ENCODE results near the gene VEZT. TPM values are rescaled to one million over a fixed set of nuclear protein-coding genes. Genes with fewer than 3 reads are reported as not detected.
"Not testable (repeated sequence)": the region's sequence is repeated elsewhere in the genome, so short reads cannot be mapped to it uniquely, and the experiment has no call there.

Gene VEZT
- total RNA-seq, 4 donors from 2014 or later = 73.0 to 90.3 (median 87.0) TPM

- TF ChIP-seq EP300 (IDR thresholded peaks at IDR 0.05) (no peak), POLR2A (IDR thresholded peaks at IDR 0.05; ENCODE audit: low read depth) (no peak), POLR2AphosphoS5 (IDR thresholded peaks at IDR 0.05) (no peak), CTCF (IDR thresholded peaks at IDR 0.05) (no peak)
- Histone ChIP-seq H3K27me3 (no peaks in the 10 kb centered on the region), H3K4me3 (no peak overlapping the region), H3K36me3 (no peaks in the 10 kb centered on the region), H3K9me3 (no peaks in the 10 kb centered on the region), H3K4me1 (no peaks in the 10 kb centered on the region), H3K27ac (replicated peaks in 1 of 4) (no peak overlapping the region)
- intact Hi-C loops (cut with DNase I) = no loop called here
- peak; percentile 64 for DNase-seq (ENCODE audit: extremely low spot score)
- WGBS = 78% methylated on average over 5 of the region's 5 CpGs
These were observed 29.7 kb upstream of the VEZT start for GRCh38 chr12:95187865-95188415.

GRCh38 chr12:95191060-95191696, 26.4 kb upstream of the VEZT start:
- no peak overlapping the region for H3K4me3 ChIP-seq
- intact Hi-C loops (cut with DNase I) = no loop called here
- no peaks in the 10 kb centered on the region for H3K36me3 ChIP-seq
- WGBS = 93% methylated on average over 1 of the region's 1 CpG
- H3K9me3 ChIP-seq = no peaks in the 10 kb centered on the region
- TF ChIP-seq POLR2A (IDR thresholded peaks at IDR 0.05; ENCODE audit: low read depth) (no peak), CTCF (IDR thresholded peaks at IDR 0.05) (no peak)
- H3K4me1 ChIP-seq = no peaks in the 10 kb centered on the region
- H3K27me3 ChIP-seq = no peaks in the 10 kb centered on the region
- DNase-seq (ENCODE audit: extremely low spot score) = no peak
- H3K27ac ChIP-seq (replicated peaks in 1 of 4) = no peak overlapping the region

GRCh38 chr12:95192271-95192670, 25.3 kb upstream of the VEZT start:
- Histone ChIP-seq H3K4me3 (no peak overlapping the region), H3K27me3 (no peaks in the 10 kb centered on the region), H3K4me1 (no peaks in the 10 kb centered on the region), H3K9me3 (no peaks in the 10 kb centered on the region), H3K36me3 (no peaks in the 10 kb centered on the region), H3K27ac (replicated peaks in 1 of 4) (no peak overlapping the region)
- no peak for DNase-seq (ENCODE audit: extremely low spot score)
- TF ChIP-seq EP300 (IDR thresholded peaks at IDR 0.05) (no peak), POLR2AphosphoS5 (IDR thresholded peaks at IDR 0.05) (no peak), CTCF (IDR thresholded peaks at IDR 0.05) (no peak), POLR2A (IDR thresholded peaks at IDR 0.05; ENCODE audit: low read depth) (no peak)
- intact Hi-C loops (cut with DNase I) = no loop called here

GRCh38 chr12:95193139-95193538, 24.5 kb upstream of the VEZT start:
- WGBS = 87% methylated on average over 3 of the region's 3 CpGs
- no peak overlapping the region for H3K4me3 ChIP-seq
- H3K4me1 ChIP-seq = no peaks in the 10 kb centered on the region
- H3K27me3 ChIP-seq = no peaks in the 10 kb centered on the region
- H3K9me3 ChIP-seq = no peaks in the 10 kb centered on the region
- H3K36me3 ChIP-seq = no peaks in the 10 kb centered on the region
- H3K27ac ChIP-seq (replicated peaks in 1 of 4) = no peak overlapping the region
- intact Hi-C loops (cut with DNase I) = no loop called here
- TF ChIP-seq CTCF (IDR thresholded peaks at IDR 0.05) = no peak
- no peak for TF ChIP-seq POLR2AphosphoS5 (IDR thresholded peaks at IDR 0.05)
- no peak for TF ChIP-seq POLR2A (IDR thresholded peaks at IDR 0.05; ENCODE audit: low read depth)
- no peak for TF ChIP-seq EP300 (IDR thresholded peaks at IDR 0.05)
- no peak for DNase-seq (ENCODE audit: extremely low spot score)

- Histone ChIP-seq H3K27ac (replicated peaks in 1 of 4) (no peak overlapping the region), H3K4me1 (peaks cover 2 to 12% (median 4%) of the 10 kb centered on the region in 4 donors), H3K27me3 (no peaks in the 10 kb centered on the region), H3K4me3 (no peak overlapping the region), H3K9me3 (no peaks in the 10 kb centered on the region), H3K36me3 (no peaks in the 10 kb centered on the region)
- intact Hi-C loops (cut with DNase I) = no loop called here
- TF ChIP-seq EP300 (IDR thresholded peaks at IDR 0.05) (no peak), POLR2A (IDR thresholded peaks at IDR 0.05; ENCODE audit: low read depth) (no peak), CTCF (IDR thresholded peaks at IDR 0.05) (no peak), POLR2AphosphoS5 (IDR thresholded peaks at IDR 0.05) (no peak)
- 98% methylated on average over 3 of the region's 3 CpGs for WGBS
- no peak for DNase-seq (ENCODE audit: extremely low spot score)
These were observed 22.5 kb upstream of the VEZT start for GRCh38 chr12:95195122-95195521.

- H3K4me3 ChIP-seq; intact Hi-C loops (cut with DNase I); H3K27me3 ChIP-seq; H3K27ac ChIP-seq (replicated peaks in 1 of 4); H3K9me3 ChIP-seq; H3K36me3 ChIP-seq: not testable (repeated sequence)
- 95% methylated on average over 7 of the region's 7 CpGs for WGBS
- peaks cover 17 to 28% (median 21%) of the 10 kb centered on the region in 4 donors for H3K4me1 ChIP-seq
- DNase-seq (ENCODE audit: extremely low spot score) = peak; percentile 60
These were observed 20.6 kb upstream of the VEZT start for GRCh38 chr12:95196875-95197569.

Measured in esophagus muscularis mucosa (tissue), 4 donors.